ENCODE measurements around the gene CCDC120. TPM values are rescaled to one million over a fixed set of nuclear protein-coding genes. Genes with fewer than 3 reads are reported as not detected.

The CCDC120 gene
- total and polyA plus RNA-seq, 9 of the 15 experiments (the other 6 are each of a cell fraction or from before 2014, with no cell fraction given), result 0.13 to 3.6 (median 0.54) TPM

- Histone ChIP-seq H3K4me3 (no peak overlapping the region), H2AFZ (ENCODE audit: low read depth, low read length) (no peak overlapping the region), H3K27ac (ENCODE audit: extremely low read depth, low read depth, low read length) (no peak overlapping the region), H3K27me3 (ENCODE audit: control insufficient read depth in 2 of 2, insufficient read depth in 2 of 2, low read length in 2 of 2) (no peaks in the 10 kb centered on the region), H3K79me2 (ENCODE audit: control insufficient read depth, insufficient read depth, low read length) (no peaks in the 10 kb centered on the region), H3K4me1 (replicated peaks in 1 of 2; ENCODE audit: control insufficient read depth in 2 of 2, insufficient read depth in 2 of 2, low read length in 2 of 2) (peaks cover 0 to 9% of the 10 kb centered on the region in 2 experiments; a peak in 2 of 5 replicates), H3K9me1 (ENCODE audit: control insufficient read depth, insufficient read depth, low read length) (no peaks in the 10 kb centered on the region), H3K9ac (ENCODE audit: insufficient read depth in 1 of 2, low read depth in 2 of 2, low read length in 2 of 2) (peak overlapping the region in 1 of 2 experiments; percentile 36; a peak in 2 of 4 replicates), H3K4me2 (ENCODE audit: insufficient read depth, low read length) (no peak overlapping the region), H3K9me3 (replicated peaks; ENCODE audit: control insufficient read depth, insufficient read depth, low read depth, low read length) (no peaks in the 10 kb centered on the region), H4K20me1 (replicated peaks; ENCODE audit: control insufficient read depth, insufficient read depth, low read length) (no peaks in the 10 kb centered on the region), H3K36me3 (ENCODE audit: control insufficient read depth, insufficient read depth, low read length) (peaks cover 40% of the 10 kb centered on the region; the same call in 2 of the 3 replicates)
- TF ChIP-seq BCOR (IDR thresholded peaks at IDR 0.05) (no peak), FUS (optimal IDR thresholded peaks at IDR 0.05; ENCODE audit: low read depth, low read length) (no peak), HNRNPLL (IDR thresholded peaks at IDR 0.05; ENCODE audit: low read depth, low read length, poor library complexity, severe bottlenecking) (no peak), MLX (CRISPR knock-in tag; conservative IDR thresholded peaks at IDR 0.05) (no peak), ZNF316 (IDR thresholded peaks at IDR 0.05) (no peak)
- ATAC-seq (peak; percentile 73), DNase-seq (ENCODE audit: extremely low read depth in 1 of 4, low spot score in 3 of 4) (peak in 2 of 4 experiments; percentile 60 to 68), FAIRE-seq (no peak)
- in situ Hi-C loops (cut with MboI), result no loop called here
- ChIA-PET POLR2A (no interaction called here), CTCF (ENCODE audit: low intra/inter-chr PET ratio) (no interaction called here)
- BruUV-seq (replicated peaks), result no TSS peak
- WGBS (ENCODE audit: insufficient coverage, low coverage, missing lambda C conversion rate), result no CpG with 5 or more reads among the region's 6 CpGs
- intact Hi-C loops (cut with micrococcal nuclease), result no loop called here
Observed at GRCh38 chrX:49029876-49030275, 28.9 kb upstream of the CCDC120 start.

- no peak for ATAC-seq
- Histone ChIP-seq H3K27me3 (ENCODE audit: control insufficient read depth in 2 of 2, insufficient read depth in 2 of 2, low read length in 2 of 2) (no peaks in the 10 kb centered on the region), H3K36me3 (ENCODE audit: control insufficient read depth, insufficient read depth, low read length) (peaks cover 40% of the 10 kb centered on the region; the same call in 2 of the 3 replicates), H4K20me1 (replicated peaks; ENCODE audit: control insufficient read depth, insufficient read depth, low read length) (no peaks in the 10 kb centered on the region), H3K9me1 (ENCODE audit: control insufficient read depth, insufficient read depth, low read length) (no peaks in the 10 kb centered on the region), H3K79me2 (ENCODE audit: control insufficient read depth, insufficient read depth, low read length) (no peaks in the 10 kb centered on the region), H3K4me2 (ENCODE audit: insufficient read depth, low read length) (no peak overlapping the region), H3K4me3 (no peak overlapping the region), H2AFZ (ENCODE audit: low read depth, low read length) (no peak overlapping the region), H3K9ac (ENCODE audit: insufficient read depth in 1 of 2, low read depth in 2 of 2, low read length in 2 of 2) (peak overlapping the region in 1 of 2 experiments; percentile 36; a peak in 2 of 4 replicates), H3K9me3 (replicated peaks; ENCODE audit: control insufficient read depth, insufficient read depth, low read depth, low read length) (no peaks in the 10 kb centered on the region), H3K4me1 (replicated peaks in 1 of 2; ENCODE audit: control insufficient read depth in 2 of 2, insufficient read depth in 2 of 2, low read length in 2 of 2) (peaks cover 0 to 9% of the 10 kb centered on the region in 2 experiments; a peak in 2 of 5 replicates), H3K27ac (ENCODE audit: extremely low read depth, low read depth, low read length) (no peak overlapping the region)
- intact Hi-C loops (cut with micrococcal nuclease) (no loop called here), in situ Hi-C loops (cut with MboI) (no loop called here)
- FAIRE-seq, result no peak
- WGBS (ENCODE audit: insufficient coverage, low coverage, missing lambda C conversion rate), result 83% methylated on average over 3 of the region's 6 CpGs
- DNase-seq (ENCODE audit: extremely low read depth in 1 of 4, low spot score in 3 of 4), result no peak
- TF ChIP-seq BRD4 (IDR thresholded peaks at IDR 0.05) (no peak), HOXB6 (CRISPR knock-in tag; IDR thresholded peaks at IDR 0.05; ENCODE audit: borderline replicate concordance) (no peak), SMAD4 (CRISPR knock-in tag; conservative IDR thresholded peaks at IDR 0.05) (no peak), FOS (IDR thresholded peaks at IDR 0.05; ENCODE audit: extremely low read depth, insufficient read length) (no peak), PKNOX1 (IDR thresholded peaks at IDR 0.05) (no peak), TFAM (CRISPR knock-in tag; conservative IDR thresholded peaks at IDR 0.05) (no peak)
- ChIA-PET POLR2A (interaction anchor here (1.2 kb wide), 1 partner anchor 18 kb away, joined by 3 read pairs; no protein-coding TSS in a partner anchor), CTCF (ENCODE audit: low intra/inter-chr PET ratio) (no interaction called here)
- BruUV-seq (replicated peaks), result no TSS peak
Observed at GRCh38 chrX:49030283-49030682, 28.5 kb upstream of the CCDC120 start.
